Neural progenitor cell (in vitro differentiated cells): ENCODE data around the gene NEK4. TPM values are rescaled to one million over a fixed set of nuclear protein-coding genes. Genes with fewer than 3 reads are reported as not detected.

Experiments
- DNase-seq: peaks from one replicate; pipeline ENCODE4 v3.0.0-alpha.2; 2016; ENCODE audit warnings: low spot score
- H2AFZ ChIP-seq: fragments of 200-600 bp; sonication (generic); replicated peaks from 2 replicates; pipeline ENCODE4 v1.6.1; 2016; ENCODE audit warnings: antibody characterized with exemption
- H3F3A ChIP-seq: fragments of 200-600 bp; sonication (generic); 2 replicates; pipeline ENCODE4 v1.6.1; 2016; ENCODE audit warnings: antibody characterized with exemption, low read depth
- H3K27ac ChIP-seq: fragments of 200-600 bp; sonication (generic); 2 replicates; pipeline ENCODE4 v1.5.1; 2016; ENCODE audit warnings: mild to moderate bottlenecking
- H3K27me3 ChIP-seq: fragments of 200-600 bp; sonication (generic); 2 replicates; pipeline ENCODE4 v1.6.1; 2016; ENCODE audit warnings: mild to moderate bottlenecking, moderate library complexity
- H3K36me3 ChIP-seq: fragments of 200-600 bp; sonication (generic); 2 replicates; pipeline ENCODE4 v1.5.1; 2016
- H3K4me1 ChIP-seq: fragments of 200-600 bp; sonication (generic); 2 replicates; pipeline ENCODE4 v1.6.1; 2016; ENCODE audit warnings: mixed run types
- H3K4me2 ChIP-seq: fragments of 200-600 bp; sonication (generic); 2 replicates; pipeline ENCODE4 v1.6.1; 2016
- H3K4me3 ChIP-seq: fragments of 200-600 bp; sonication (generic); 2 replicates; pipeline ENCODE4 v1.5.1; 2016
- H3K79me2 ChIP-seq: fragments of 200-600 bp; sonication (generic); 2 replicates; pipeline ENCODE4 v1.6.1; 2016; ENCODE audit warnings: low read depth
- H3K9ac ChIP-seq: fragments of 200-600 bp; sonication (generic); 2 replicates; pipeline ENCODE4 v1.6.1; 2016
- H3K9me3 ChIP-seq: fragments of 200-600 bp; sonication (generic); 2 replicates; pipeline ENCODE4 v1.5.1; 2016; ENCODE audit warnings: low read depth
- H4K20me1 ChIP-seq: fragments of 200-600 bp; sonication (generic); 2 replicates; pipeline ENCODE4 v1.6.1; 2016; ENCODE audit warnings: low read depth
- H3K27ac Mint-ChIP-seq: 3 replicates; pipeline ENCODE4 v1.8.0; 2021; ENCODE audit warnings: mixed read lengths
- H3K27me3 Mint-ChIP-seq: 2 replicates; pipeline ENCODE4 v1.8.0; 2022; ENCODE audit warnings: low read depth, mild to moderate bottlenecking, inconsistent platforms, moderate library complexity, mixed read lengths; ENCODE audit not compliant: insufficient read depth
- H3K36me3 Mint-ChIP-seq: 3 replicates; pipeline ENCODE4 v1.8.0; 2021; ENCODE audit warnings: mixed read lengths
- H3K4me1 Mint-ChIP-seq: 3 replicates; pipeline ENCODE4 v1.8.0; 2021; ENCODE audit warnings: mixed read lengths
- H3K4me3 Mint-ChIP-seq: 3 replicates; pipeline ENCODE4 v1.8.0; 2021; ENCODE audit warnings: mild to moderate bottlenecking, moderate library complexity, mixed read lengths
- H3K9me3 Mint-ChIP-seq: 3 replicates; pipeline ENCODE4 v1.8.0; 2020; ENCODE audit warnings: mixed read lengths
- EZH2 ChIP-seq: fragments of 200-600 bp; sonication (generic); IDR thresholded peaks from 2 replicates; pipeline ENCODE4 v1.6.1; 2017; ENCODE audit warnings: antibody characterized with exemption, mild to moderate bottlenecking, moderate library complexity
- EZH2phosphoT487 ChIP-seq: fragments of 200-600 bp; sonication (generic); IDR thresholded peaks from 2 replicates; pipeline ENCODE4 v1.6.1; 2017; ENCODE audit warnings: antibody characterized with exemption
- total RNA-seq: library from RNA; depleted of rRNA; stranded (reverse); fragments of >200 nt; gene quantifications from 2 replicates; pipeline ENCODE4 v1.2.3, GENCODE V29; 2015; ENCODE audit warnings: low replicate concordance
- TF ChIP-seq, protein P1 (sequence below): fragments of 200-600 bp; sonication (generic); IDR thresholded peaks from 2 replicates; pipeline ENCODE4 v1.5.1; 2017; ENCODE audit warnings: antibody characterized with exemption, mild to moderate bottlenecking

Gene NEK4
- total RNA-seq, 1 donor from 2014 or later, result 41.8 TPM

DNA sequence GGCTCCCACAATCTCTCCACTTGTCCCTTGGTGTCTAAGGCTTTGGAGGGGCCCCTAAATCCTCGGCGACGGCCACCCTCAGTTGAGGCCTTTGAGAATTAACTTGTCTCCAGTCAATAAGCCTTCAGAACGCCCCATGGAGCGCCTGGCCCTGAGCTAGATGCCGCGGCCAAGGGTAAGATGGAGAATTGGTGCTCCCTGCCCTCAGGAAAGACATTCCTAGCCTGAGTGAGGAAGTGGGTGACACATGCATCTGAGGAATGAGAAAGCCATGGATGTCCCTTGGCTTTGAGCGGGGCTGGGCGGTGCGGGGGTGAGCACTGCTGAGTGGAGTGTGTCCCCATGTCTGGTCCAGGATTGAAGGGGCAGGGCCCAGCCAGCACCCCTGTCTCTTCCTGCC is 46.5 kb upstream of the NEK4 start:
- peaks cover 4% of the 10 kb centered on the region for H3F3A ChIP-seq
- DNase-seq, result no peak
- no peaks in the 10 kb centered on the region for H3K27me3 ChIP-seq
- TF ChIP-seq, protein P1, sequence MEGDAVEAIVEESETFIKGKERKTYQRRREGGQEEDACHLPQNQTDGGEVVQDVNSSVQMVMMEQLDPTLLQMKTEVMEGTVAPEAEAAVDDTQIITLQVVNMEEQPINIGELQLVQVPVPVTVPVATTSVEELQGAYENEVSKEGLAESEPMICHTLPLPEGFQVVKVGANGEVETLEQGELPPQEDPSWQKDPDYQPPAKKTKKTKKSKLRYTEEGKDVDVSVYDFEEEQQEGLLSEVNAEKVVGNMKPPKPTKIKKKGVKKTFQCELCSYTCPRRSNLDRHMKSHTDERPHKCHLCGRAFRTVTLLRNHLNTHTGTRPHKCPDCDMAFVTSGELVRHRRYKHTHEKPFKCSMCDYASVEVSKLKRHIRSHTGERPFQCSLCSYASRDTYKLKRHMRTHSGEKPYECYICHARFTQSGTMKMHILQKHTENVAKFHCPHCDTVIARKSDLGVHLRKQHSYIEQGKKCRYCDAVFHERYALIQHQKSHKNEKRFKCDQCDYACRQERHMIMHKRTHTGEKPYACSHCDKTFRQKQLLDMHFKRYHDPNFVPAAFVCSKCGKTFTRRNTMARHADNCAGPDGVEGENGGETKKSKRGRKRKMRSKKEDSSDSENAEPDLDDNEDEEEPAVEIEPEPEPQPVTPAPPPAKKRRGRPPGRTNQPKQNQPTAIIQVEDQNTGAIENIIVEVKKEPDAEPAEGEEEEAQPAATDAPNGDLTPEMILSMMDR, result no peak
- no peak for TF ChIP-seq EZH2phosphoT487
- no peak for TF ChIP-seq EZH2
- H3K4me1 Mint-ChIP-seq, result peaks cover 17% of the 10 kb centered on the region
- H3K27me3 Mint-ChIP-seq, result peaks cover 4% of the 10 kb centered on the region
- no peak overlapping the region for H3K27ac Mint-ChIP-seq
- no peaks in the 10 kb centered on the region for H3K9me3 Mint-ChIP-seq
- H3K9ac ChIP-seq, result no peak overlapping the region
- H3K4me1 ChIP-seq, result peaks cover 10% of the 10 kb centered on the region
- no peaks in the 10 kb centered on the region for H3K36me3 Mint-ChIP-seq
- H3K4me2 ChIP-seq, result no peak overlapping the region
- no peak overlapping the region for H3K27ac ChIP-seq
- no peak overlapping the region for H2AFZ ChIP-seq
- no peaks in the 10 kb centered on the region for H3K36me3 ChIP-seq
- H3K79me2 ChIP-seq, result no peaks in the 10 kb centered on the region
- H4K20me1 ChIP-seq, result no peaks in the 10 kb centered on the region
- H3K4me3 ChIP-seq, result no peak overlapping the region
- H3K9me3 ChIP-seq, result no peaks in the 10 kb centered on the region
- no peak overlapping the region for H3K4me3 Mint-ChIP-seq

DNA sequence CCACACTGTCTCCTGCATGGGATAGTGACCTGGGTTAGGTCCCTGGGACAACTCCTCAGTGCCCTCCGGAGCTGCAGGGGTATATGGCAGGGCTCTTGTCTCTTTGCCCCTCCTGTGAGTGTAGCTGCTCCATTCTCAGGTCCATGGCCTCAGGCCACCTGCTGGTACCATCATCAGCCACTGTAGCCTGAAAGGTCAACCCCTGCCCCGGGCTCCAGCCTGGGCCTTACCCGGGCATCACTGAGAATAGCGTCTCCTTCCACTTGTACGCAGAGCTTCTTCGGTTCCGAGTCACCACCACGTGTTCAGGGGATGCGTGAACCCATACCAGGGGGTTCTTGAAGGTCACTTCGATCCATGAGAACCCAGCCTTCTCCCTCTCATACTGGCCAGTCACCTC is 45.9 kb upstream of the NEK4 start:
- Histone ChIP-seq H3K4me1 (peaks cover 10% of the 10 kb centered on the region), H3K9me3 (no peaks in the 10 kb centered on the region), H3K36me3 (no peaks in the 10 kb centered on the region), H4K20me1 (no peaks in the 10 kb centered on the region), H2AFZ (no peak overlapping the region), H3K79me2 (no peaks in the 10 kb centered on the region), H3K27ac (no peak overlapping the region), H3K9ac (no peak overlapping the region), H3F3A (peaks cover 4% of the 10 kb centered on the region), H3K4me2 (no peak overlapping the region), H3K27me3 (no peaks in the 10 kb centered on the region), H3K4me3 (no peak overlapping the region)
- TF ChIP-seq, protein P1, result no peak
- TF ChIP-seq EZH2phosphoT487 (no peak), EZH2 (no peak)
- no peaks in the 10 kb centered on the region for H3K9me3 Mint-ChIP-seq
- no peak for DNase-seq
- H3K27ac Mint-ChIP-seq, result no peak overlapping the region
- H3K36me3 Mint-ChIP-seq, result no peaks in the 10 kb centered on the region
- H3K4me1 Mint-ChIP-seq, result peaks cover 17% of the 10 kb centered on the region
- H3K4me3 Mint-ChIP-seq, result no peak overlapping the region
- peaks cover 3% of the 10 kb centered on the region for H3K27me3 Mint-ChIP-seq

DNA sequence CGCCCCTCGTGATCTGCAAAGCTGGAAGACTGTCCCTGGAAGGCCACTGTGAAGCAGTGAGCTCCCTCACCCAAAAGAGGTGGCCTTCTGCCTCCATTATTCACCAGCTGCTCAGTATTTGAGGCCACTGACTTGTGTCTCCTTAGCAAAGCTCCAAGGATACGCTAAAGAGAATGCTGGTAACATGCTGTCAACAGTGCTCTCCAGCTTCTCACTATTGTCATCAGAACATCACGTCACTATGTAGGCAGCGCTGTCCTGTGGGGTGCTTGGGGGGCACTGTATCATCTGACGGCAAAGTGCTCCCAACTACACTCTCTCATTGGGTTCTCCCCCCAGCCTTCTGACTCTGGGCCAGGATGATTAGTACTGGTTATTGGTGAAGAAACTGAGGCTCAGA is 45.5 kb upstream of the NEK4 start:
- H3K27ac Mint-ChIP-seq, result no peak overlapping the region
- H3K79me2 ChIP-seq, result no peaks in the 10 kb centered on the region
- no peak overlapping the region for H2AFZ ChIP-seq
- H3K27me3 Mint-ChIP-seq, result peaks cover 4% of the 10 kb centered on the region
- H3K36me3 Mint-ChIP-seq, result no peaks in the 10 kb centered on the region
- no peaks in the 10 kb centered on the region for H3K9me3 ChIP-seq
- peaks cover 4% of the 10 kb centered on the region for H3F3A ChIP-seq
- no peak overlapping the region for H3K27ac ChIP-seq
- no peak overlapping the region for H3K4me2 ChIP-seq
- H4K20me1 ChIP-seq, result no peaks in the 10 kb centered on the region
- no peak for DNase-seq
- H3K4me3 Mint-ChIP-seq, result no peak overlapping the region
- no peak overlapping the region for H3K9ac ChIP-seq
- no peaks in the 10 kb centered on the region for H3K27me3 ChIP-seq
- peaks cover 17% of the 10 kb centered on the region for H3K4me1 Mint-ChIP-seq
- TF ChIP-seq EZH2phosphoT487, result no peak
- TF ChIP-seq, protein P1, result no peak
- no peak for TF ChIP-seq EZH2
- peaks cover 10% of the 10 kb centered on the region for H3K4me1 ChIP-seq
- no peak overlapping the region for H3K4me3 ChIP-seq
- no peaks in the 10 kb centered on the region for H3K36me3 ChIP-seq
- H3K9me3 Mint-ChIP-seq, result no peaks in the 10 kb centered on the region

DNA sequence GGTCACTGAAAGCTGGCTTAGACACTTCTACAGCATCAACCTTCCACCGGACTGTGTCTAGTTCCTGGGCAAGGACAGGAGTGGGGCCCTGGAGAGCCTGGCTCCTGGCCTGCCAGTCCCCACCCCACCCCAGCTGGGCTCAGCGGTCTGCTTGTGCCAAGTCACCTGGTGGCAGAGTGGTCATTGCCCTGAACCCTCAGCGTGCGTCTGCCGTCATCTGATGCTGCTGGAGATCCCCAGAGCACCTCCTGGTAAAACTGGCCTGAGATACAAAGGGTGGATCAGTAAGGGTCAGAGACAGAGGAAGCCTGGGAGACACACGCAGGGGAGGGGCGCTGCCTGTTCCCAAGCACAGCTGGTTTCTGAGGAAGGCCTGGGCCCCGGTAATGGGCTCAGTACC is 43.1 kb upstream of the NEK4 start:
- no peak overlapping the region for H3K9ac ChIP-seq
- H3K4me1 ChIP-seq, result no peaks in the 10 kb centered on the region

More for the DNA sequence above, 43.1 kb upstream of the NEK4 start:
- H3K36me3 ChIP-seq, result no peaks in the 10 kb centered on the region
- H4K20me1 ChIP-seq, result no peaks in the 10 kb centered on the region
- no peaks in the 10 kb centered on the region for H3F3A ChIP-seq
- no peaks in the 10 kb centered on the region for H3K79me2 ChIP-seq
- no peak for DNase-seq
- TF ChIP-seq EZH2phosphoT487 (no peak), EZH2 (no peak)
- TF ChIP-seq, protein P1, result no peak
- H3K27me3 ChIP-seq, result no peaks in the 10 kb centered on the region
- no peak overlapping the region for H3K4me2 ChIP-seq
- no peak overlapping the region for H2AFZ ChIP-seq
- peaks cover 4% of the 10 kb centered on the region for H3K4me1 Mint-ChIP-seq
- peaks cover 7% of the 10 kb centered on the region for H3K27me3 Mint-ChIP-seq
- no peaks in the 10 kb centered on the region for H3K9me3 Mint-ChIP-seq
- H3K9me3 ChIP-seq, result no peaks in the 10 kb centered on the region
- no peak overlapping the region for H3K27ac ChIP-seq
- H3K27ac Mint-ChIP-seq, result no peak overlapping the region
- no peaks in the 10 kb centered on the region for H3K36me3 Mint-ChIP-seq
- H3K4me3 ChIP-seq, result no peak overlapping the region
- H3K4me3 Mint-ChIP-seq, result no peak overlapping the region
